OCI-LY1 (cell line): ENCODE measurements around the gene HS3ST4.

ENCODE experiments used
- H2AFZ ChIP-seq: fragments of 200-600 bp; sonication (generic), shearing (Covaris generic); 2 replicates; pipeline ENCODE4 v1.6.0; 2014; ENCODE audit warnings: antibody characterized with exemption, mild to moderate bottlenecking, low read length
- H3F3A ChIP-seq: fragments of 200-600 bp; sonication (generic), shearing (Covaris generic); 2 replicates; pipeline ENCODE4 v1.6.0; 2014; ENCODE audit warnings: mild to moderate bottlenecking, antibody characterized with exemption, low read length, moderate library complexity; ENCODE audit not compliant: insufficient read depth
- H3K27ac ChIP-seq: fragments of 200-600 bp; sonication (generic); 2 replicates; pipeline ENCODE4 v1.5.1; 2014; ENCODE audit warnings: low read length, mixed run types, mild to moderate bottlenecking, low read depth; ENCODE audit not compliant: poor library complexity, severe bottlenecking
- H3K27me3 ChIP-seq: fragments of 200-600 bp; sonication (generic); 2 replicates; pipeline ENCODE4 v1.6.0; 2014; ENCODE audit warnings: antibody characterized with exemption, mild to moderate bottlenecking, low read length, moderate library complexity; ENCODE audit not compliant: insufficient read depth
- H3K36me3 ChIP-seq: fragments of 200-600 bp; sonication (generic); 2 replicates; pipeline ENCODE4 v1.6.1; 2014; ENCODE audit warnings: mild to moderate bottlenecking, antibody characterized with exemption, low read length, moderate library complexity, mixed read lengths; ENCODE audit not compliant: insufficient read depth
- H3K4me1 ChIP-seq: fragments of 200-600 bp; sonication (generic); 2 replicates; pipeline ENCODE4 v1.5.1; 2014; ENCODE audit warnings: mild to moderate bottlenecking, low read length, moderate library complexity; ENCODE audit not compliant: insufficient read depth, severe bottlenecking
- H3K4me2 ChIP-seq: fragments of 200-600 bp; sonication (generic), shearing (Covaris generic); 2 replicates; pipeline ENCODE4 v1.6.1; 2014; ENCODE audit warnings: low read length
- H3K4me3 ChIP-seq: fragments of 200-600 bp; sonication (generic); 2 replicates; pipeline ENCODE4 v1.5.1; 2014; ENCODE audit warnings: low read length, low read depth, mild to moderate bottlenecking, mixed read lengths; ENCODE audit not compliant: poor library complexity, severe bottlenecking
- H3K79me2 ChIP-seq: fragments of 200-600 bp; shearing (Covaris generic); 2 replicates; pipeline ENCODE4 v1.6.1; 2016; ENCODE audit warnings: mixed run types, low read length, mixed read lengths; ENCODE audit not compliant: insufficient read depth
- H3K9ac ChIP-seq: fragments of 200-600 bp; sonication (generic), shearing (Covaris generic); 2 replicates; pipeline ENCODE4 v1.6.1; 2014; ENCODE audit warnings: mild to moderate bottlenecking, low read length, mixed read lengths
- H3K9me2 ChIP-seq: fragments of 200-600 bp; sonication (generic), shearing (Covaris generic); 2 replicates; pipeline ENCODE4 v1.6.1; 2014; ENCODE audit warnings: low read depth, mild to moderate bottlenecking, low read length, mixed read lengths
- H3K9me3 ChIP-seq: fragments of 200-600 bp; shearing (Covaris generic); 2 replicates; pipeline ENCODE4 v1.6.1; 2014; ENCODE audit warnings: low read length, mixed read lengths
- H4K20me1 ChIP-seq: fragments of 200-600 bp; sonication (generic), shearing (Covaris generic); 2 replicates; pipeline ENCODE4 v1.6.0; 2016; ENCODE audit warnings: mild to moderate bottlenecking, low read length; ENCODE audit not compliant: insufficient read depth
- CTCF ChIP-seq: fragments of 200-600 bp; sonication (generic), shearing (Covaris generic); IDR thresholded peaks from 2 replicates; pipeline ENCODE4 v1.5.1; 2017; ENCODE audit warnings: mild to moderate bottlenecking, antibody characterized with exemption, low read length, moderate library complexity, mixed read lengths
- EZH2 ChIP-seq: fragments of 200-600 bp; sonication (generic), shearing (Covaris generic); IDR thresholded peaks from 2 replicates; pipeline ENCODE4 v1.8.0; 2017; ENCODE audit warnings: borderline replicate concordance, mixed run types, mild to moderate bottlenecking, antibody characterized with exemption, low read length, moderate library complexity, mixed read lengths

Gene HS3ST4

GRCh38 chr16:25978218-25978617 lies 286.5 kb downstream of the HS3ST4 start:
- H3K36me3 ChIP-seq, result no peaks in the 10 kb centered on the region
- no peaks in the 10 kb centered on the region for H3K79me2 ChIP-seq
- no peak overlapping the region for H3K9ac ChIP-seq
- no peak overlapping the region for H2AFZ ChIP-seq
- no peaks in the 10 kb centered on the region for H4K20me1 ChIP-seq
- H3K9me3 ChIP-seq, result no peaks in the 10 kb centered on the region
- no peaks in the 10 kb centered on the region for H3F3A ChIP-seq
- no peak overlapping the region for H3K27ac ChIP-seq
- H3K27me3 ChIP-seq, result no peaks in the 10 kb centered on the region
- H3K4me1 ChIP-seq, result no peaks in the 10 kb centered on the region
- no peak overlapping the region for H3K4me2 ChIP-seq
- H3K9me2 ChIP-seq, result no peaks in the 10 kb centered on the region
- no peak overlapping the region for H3K4me3 ChIP-seq
- no peak for TF ChIP-seq EZH2
- TF ChIP-seq CTCF, result no peak

- no peak overlapping the region for H2AFZ ChIP-seq
- H3K27ac ChIP-seq, result no peak overlapping the region
- no peaks in the 10 kb centered on the region for H3K9me3 ChIP-seq
- H3K4me3 ChIP-seq, result no peak overlapping the region
- no peaks in the 10 kb centered on the region for H3K9me2 ChIP-seq
- no peak for TF ChIP-seq CTCF
- TF ChIP-seq EZH2, result no peak
- no peaks in the 10 kb centered on the region for H3F3A ChIP-seq
- no peaks in the 10 kb centered on the region for H4K20me1 ChIP-seq
- H3K9ac ChIP-seq, result no peak overlapping the region
- no peaks in the 10 kb centered on the region for H3K4me1 ChIP-seq
- no peak overlapping the region for H3K4me2 ChIP-seq
- no peaks in the 10 kb centered on the region for H3K79me2 ChIP-seq
- no peaks in the 10 kb centered on the region for H3K27me3 ChIP-seq
- H3K36me3 ChIP-seq, result no peaks in the 10 kb centered on the region
These were observed 296.3 kb downstream of the HS3ST4 start for GRCh38 chr16:25988084-25988483.

- Histone ChIP-seq H3K27me3 (no peaks in the 10 kb centered on the region), H3K4me3 (no peak overlapping the region), H3K36me3 (no peaks in the 10 kb centered on the region), H3F3A (no peaks in the 10 kb centered on the region), H3K4me1 (no peaks in the 10 kb centered on the region), H3K27ac (no peak overlapping the region), H3K9me2 (no peaks in the 10 kb centered on the region), H2AFZ (no peak overlapping the region), H3K4me2 (no peak overlapping the region), H3K79me2 (no peaks in the 10 kb centered on the region), H4K20me1 (no peaks in the 10 kb centered on the region), H3K9ac (no peak overlapping the region), H3K9me3 (no peaks in the 10 kb centered on the region)
- TF ChIP-seq EZH2 (no peak), CTCF (no peak)
These were observed 297.1 kb downstream of the HS3ST4 start for GRCh38 chr16:25988882-25989281.
